T-cell (primary cell): Measurements from ENCODE around the gene CHID1. TPM values are rescaled to one million over a fixed set of nuclear protein-coding genes. Genes with fewer than 3 reads are reported as not detected.

ENCODE experiments used
- ATAC-seq, 4 experiments: fragments of 200-7000 bp in 3 of 4; fragments of 150-1000 bp in 1 of 4; cut with Tn5 transposase; replicated peaks in 1 of 4; 1 replicate in 3 of 4; 2 replicates in 1 of 4; pipeline ENCODE4 v1.10.0; 2021; ENCODE audit warnings: moderate library complexity in 3 of 4, mild to moderate bottlenecking in 2 of 4, moderate number of reproducible peaks in 1 of 4
- CTCF ChIA-PET, 2 donors: fragments of 300-600 bp; sonication (Branson Sonifier 250); formaldehyde crosslinking; loops; one replicate each; lab custom pipeline; 2022; ENCODE audit warnings: antibody characterized with exemption in 2 of 2; lab: Charles Lee
- POLR2A ChIA-PET, 2 donors: fragments of 300-600 bp; sonication (Branson Sonifier 250); formaldehyde crosslinking; loops; one replicate each; lab custom pipeline; 2022; ENCODE audit warnings: antibody characterized with exemption in 2 of 2; lab: Charles Lee
- DNase-seq, 35 experiments: peaks; one replicate each; pipeline versions ENCODE4 v3.0.0 to v3.0.0-alpha.2; 2013 to 2023
- H3K27ac ChIP-seq: one replicate; pipeline ENCODE4 v1.5.1; 2013; ENCODE audit warnings: low read length
- H3K27me3 ChIP-seq, 2 experiments: replicated peaks in 1 of 2; 1 replicate in 1 of 2; 2 replicates in 1 of 2; pipeline versions ENCODE4 v1.6.1 to v1.7.0; 2013; ENCODE audit warnings: low read length in 1 of 2, mixed read lengths in 1 of 2; ENCODE audit not compliant: control insufficient read depth in 2 of 2, insufficient read depth in 2 of 2; ENCODE audit errors: extremely low read depth in 1 of 2
- H3K36me3 ChIP-seq, 2 donors: 1 replicate in 1 of 2; 2 replicates in 1 of 2; pipeline versions ENCODE4 v1.6.1 to v1.7.0; 2013; ENCODE audit warnings: low read length in 1 of 2; ENCODE audit not compliant: control insufficient read depth in 2 of 2, insufficient read depth in 1 of 2; ENCODE audit errors: extremely low read depth in 1 of 2
- H3K4me1 ChIP-seq, 2 experiments: 1 replicate in 1 of 2; 2 replicates in 1 of 2; pipeline versions ENCODE4 v1.6.1 to v1.7.0; 2013; ENCODE audit warnings: low read length in 2 of 2, mixed read lengths in 1 of 2; ENCODE audit not compliant: insufficient read depth in 2 of 2, control insufficient read depth in 1 of 2; ENCODE audit errors: extremely low read depth in 1 of 2
- H3K4me3 ChIP-seq, 2 donors: 1 replicate in 1 of 2; 2 replicates in 1 of 2; pipeline versions ENCODE4 v1.5.1 to v1.7.0; 2013; ENCODE audit warnings: mild to moderate bottlenecking in 2 of 2, low read length in 1 of 2, moderate library complexity in 1 of 2; ENCODE audit not compliant: control insufficient read depth in 1 of 2; ENCODE audit errors: extremely low read depth in 1 of 2
- H3K9me3 ChIP-seq: 2 replicates; pipeline ENCODE4 v1.7.0; 2013
- H3K27ac Mint-ChIP-seq, 2 donors: one replicate each; pipeline ENCODE4 v1.8.0; 2020 to 2021; ENCODE audit warnings: mild to moderate bottlenecking in 2 of 2, mixed read lengths in 2 of 2
- H3K27me3 Mint-ChIP-seq, 2 donors: one replicate each; pipeline ENCODE4 v1.8.0; 2021 to 2022; ENCODE audit warnings: mixed read lengths in 2 of 2
- H3K36me3 Mint-ChIP-seq: one replicate; pipeline ENCODE4 v1.8.0; 2021; ENCODE audit warnings: mixed read lengths
- H3K4me1 Mint-ChIP-seq, 3 donors: one replicate each; pipeline ENCODE4 v1.8.0; 2020 to 2022; ENCODE audit warnings: mixed read lengths in 3 of 3, mild to moderate bottlenecking in 1 of 3
- H3K4me3 Mint-ChIP-seq, 3 donors: one replicate each; pipeline ENCODE4 v1.8.0; 2020 to 2022; ENCODE audit warnings: mild to moderate bottlenecking in 3 of 3, mixed read lengths in 3 of 3, moderate library complexity in 3 of 3
- H3K9me3 Mint-ChIP-seq, 3 donors: one replicate each; pipeline ENCODE4 v1.8.0; 2020 to 2022; ENCODE audit warnings: mixed read lengths in 3 of 3
- WGBS: methylation state at CpG from one replicate; pipeline ENCODE4 v1.1.5; 2013; ENCODE audit warnings: missing lambda C conversion rate; ENCODE audit not compliant: insufficient coverage; 5-methylcytosine and 5-hydroxymethylcytosine counted together
- total RNA-seq, 35 experiments: library from RNA in 6 of 35; stranded (reverse) in 6 of 35; fragments of 120-200 nt in 1 of 35; gene quantifications; one replicate each; pipeline versions ENCODE4 v1.2.1 to v1.2.4 and lab custom pipeline; 2013 to 2026

Gene CHID1
- total RNA-seq, 5 donors from 2014 or later (not counting 1 experiment from before 2014, with no cell fraction given) = 39.0 to 68.4 (median 51.2) TPM

- CTCF ChIA-PET = no interaction called here
- H3K9me3 ChIP-seq = no peaks in the 10 kb centered on the region
- H3K4me1 Mint-ChIP-seq = no peaks in the 10 kb centered on the region
- no peak overlapping the region for H3K4me3 ChIP-seq
- no peaks in the 10 kb centered on the region for H3K27me3 Mint-ChIP-seq
- POLR2A ChIA-PET = no interaction called here
- H3K4me3 Mint-ChIP-seq = no peak overlapping the region
- no peak overlapping the region for H3K27ac ChIP-seq
- no peaks in the 10 kb centered on the region for H3K36me3 ChIP-seq
- H3K36me3 Mint-ChIP-seq = no peaks in the 10 kb centered on the region
- H3K27me3 ChIP-seq = peaks cover 0 to 10% of the 10 kb centered on the region in 2 experiments
- no peak for ATAC-seq
- DNase-seq = no peak
- 79% methylated on average over 20 of the region's 20 CpGs for WGBS
- no peaks in the 10 kb centered on the region for H3K4me1 ChIP-seq
- no peak overlapping the region for H3K27ac Mint-ChIP-seq
- no peaks in the 10 kb centered on the region for H3K9me3 Mint-ChIP-seq
These were observed 48.4 kb downstream of the CHID1 start for GRCh38 chr11:862081-862661.

GRCh38 chr11:861105-861479 lies 49.5 kb downstream of the CHID1 start:
- peaks cover 0 to 4% (median 0%) of the 10 kb centered on the region in 3 donors for H3K4me1 Mint-ChIP-seq
- Histone ChIP-seq H3K4me1 (peaks cover 0 to 6% of the 10 kb centered on the region in 2 experiments), H3K27me3 (peaks cover 0 to 10% of the 10 kb centered on the region in 2 experiments), H3K27ac (no peak overlapping the region), H3K9me3 (no peaks in the 10 kb centered on the region), H3K4me3 (no peak overlapping the region), H3K36me3 (no peaks in the 10 kb centered on the region)
- no peak overlapping the region for H3K4me3 Mint-ChIP-seq
- POLR2A ChIA-PET = no interaction called here
- H3K27me3 Mint-ChIP-seq = no peaks in the 10 kb centered on the region
- DNase-seq (no peak), ATAC-seq (no peak)
- WGBS = 90% methylated on average over 11 of the region's 14 CpGs
- H3K9me3 Mint-ChIP-seq = no peaks in the 10 kb centered on the region
- no peaks in the 10 kb centered on the region for H3K36me3 Mint-ChIP-seq
- CTCF ChIA-PET = interaction anchor here in 1 of 2 donors (0.7 kb wide), 1 partner anchor 131 kb away, joined by 3 read pairs; no protein-coding TSS in a partner anchor
- no peak overlapping the region for H3K27ac Mint-ChIP-seq

GRCh38 chr11:860234-861104 lies 50.1 kb downstream of the CHID1 start:
- 86% methylated on average over 19 of the region's 21 CpGs for WGBS
- ATAC-seq (no peak), DNase-seq (no peak)
- Histone ChIP-seq H3K4me1 (peaks cover 0 to 6% of the 10 kb centered on the region in 2 experiments), H3K27ac (no peak overlapping the region), H3K9me3 (no peaks in the 10 kb centered on the region), H3K27me3 (peaks cover 0 to 10% of the 10 kb centered on the region in 2 experiments), H3K4me3 (no peak overlapping the region), H3K36me3 (no peaks in the 10 kb centered on the region)
- POLR2A ChIA-PET = no interaction called here
- H3K4me3 Mint-ChIP-seq = no peak overlapping the region
- CTCF ChIA-PET = no interaction called here
- peaks cover 0 to 4% (median 0%) of the 10 kb centered on the region in 3 donors for H3K4me1 Mint-ChIP-seq
- H3K27me3 Mint-ChIP-seq = no peaks in the 10 kb centered on the region
- H3K36me3 Mint-ChIP-seq = no peaks in the 10 kb centered on the region
- H3K9me3 Mint-ChIP-seq = no peaks in the 10 kb centered on the region
- H3K27ac Mint-ChIP-seq = no peak overlapping the region

- 80% methylated on average over 15 of the region's 31 CpGs for WGBS
- POLR2A ChIA-PET = no interaction called here
- H3K27me3 ChIP-seq = peaks cover 0 to 10% of the 10 kb centered on the region in 2 experiments
- no peaks in the 10 kb centered on the region for H3K27me3 Mint-ChIP-seq
- H3K4me3 Mint-ChIP-seq = no peak overlapping the region
- H3K36me3 ChIP-seq = no peaks in the 10 kb centered on the region
- H3K36me3 Mint-ChIP-seq = no peaks in the 10 kb centered on the region
- no peak for ATAC-seq
- DNase-seq = no peak
- no peak overlapping the region for H3K27ac ChIP-seq
- no peaks in the 10 kb centered on the region for H3K9me3 Mint-ChIP-seq
- CTCF ChIA-PET = no interaction called here
- H3K4me1 ChIP-seq = peaks cover 0 to 6% of the 10 kb centered on the region in 2 experiments
- H3K9me3 ChIP-seq = no peaks in the 10 kb centered on the region
- H3K27ac Mint-ChIP-seq = no peak overlapping the region
- no peak overlapping the region for H3K4me3 ChIP-seq
- H3K4me1 Mint-ChIP-seq = peaks cover 0 to 4% (median 0%) of the 10 kb centered on the region in 3 donors
These were observed 51.0 kb downstream of the CHID1 start for GRCh38 chr11:859394-860131.

- peaks cover 0 to 6% of the 10 kb centered on the region in 2 experiments for H3K4me1 ChIP-seq
- no peak for DNase-seq
- no peak for ATAC-seq
- ChIA-PET POLR2A (interaction anchor here in 1 of 2 donors (0.7 kb wide), 1 partner anchor 9 kb away, joined by 7 read pairs; no protein-coding TSS in a partner anchor), CTCF (no interaction called here)
- 93% methylated on average over 25 of the region's 37 CpGs for WGBS
- no peaks in the 10 kb centered on the region for H3K27me3 Mint-ChIP-seq
- no peaks in the 10 kb centered on the region for H3K36me3 Mint-ChIP-seq
- H3K9me3 Mint-ChIP-seq = no peaks in the 10 kb centered on the region
- no peaks in the 10 kb centered on the region for H3K9me3 ChIP-seq
- no peak overlapping the region for H3K4me3 ChIP-seq
- no peaks in the 10 kb centered on the region for H3K36me3 ChIP-seq
- no peak overlapping the region for H3K4me3 Mint-ChIP-seq
- H3K27ac Mint-ChIP-seq = no peak overlapping the region
- peaks cover 0 to 4% (median 0%) of the 10 kb centered on the region in 3 donors for H3K4me1 Mint-ChIP-seq
- no peak overlapping the region for H3K27ac ChIP-seq
- peaks cover 0 to 10% of the 10 kb centered on the region in 2 experiments for H3K27me3 ChIP-seq
These were observed 51.8 kb downstream of the CHID1 start for GRCh38 chr11:858762-859339.
